ENCODE data around the gene DPRX.

DPRX gene

GRCh38 chr19:53644061-53644816 is 12.4 kb downstream of the DPRX start:
- TF ChIP-seq YY1 (IDR thresholded peaks at IDR 0.05; ENCODE audit: insufficient read depth, insufficient read length) = no peak
- TF ChIP-seq SUZ12 (IDR thresholded peaks at IDR 0.05; ENCODE audit: extremely low read depth, insufficient read depth, insufficient read length) = no peak
- TF ChIP-seq ZNF274 (IDR thresholded peaks at IDR 0.05; ENCODE audit: low read depth, low read length) = no peak
- H3K27me3 ChIP-seq (ENCODE audit: insufficient read depth, insufficient read length) = no peaks in the 10 kb centered on the region
- no peaks in the 10 kb centered on the region for H3K36me3 ChIP-seq (ENCODE audit: insufficient read depth, insufficient read length, low read length)
- H3K9me3 ChIP-seq (ENCODE audit: insufficient read depth, low read length) = peaks cover 14% of the 10 kb centered on the region; the same call in 1 of the 2 replicates
- H3K4me3 ChIP-seq (ENCODE audit: insufficient read length, low read depth) = no peak overlapping the region
- no peak for DNase-seq (ENCODE audit: low read depth, low spot score)
- peaks cover 4% of the 10 kb centered on the region for H3K4me1 ChIP-seq (ENCODE audit: insufficient read depth, insufficient read length)
- no peak overlapping the region for H3K9ac ChIP-seq (ENCODE audit: insufficient read length, low read depth)

- no peak for DNase-seq (ENCODE audit: low read depth, low spot score)
- Histone ChIP-seq H3K9ac (ENCODE audit: insufficient read length, low read depth) (no peak overlapping the region), H3K4me1 (ENCODE audit: insufficient read depth, insufficient read length) (peaks cover 2% of the 10 kb centered on the region), H3K27me3 (ENCODE audit: insufficient read depth, insufficient read length) (no peaks in the 10 kb centered on the region), H3K36me3 (ENCODE audit: insufficient read depth, insufficient read length, low read length) (no peaks in the 10 kb centered on the region), H3K4me3 (ENCODE audit: insufficient read length, low read depth) (no peak overlapping the region), H3K9me3 (ENCODE audit: insufficient read depth, low read length) (peaks cover 27% of the 10 kb centered on the region; the same call in 1 of the 2 replicates)
- TF ChIP-seq ZNF274 (IDR thresholded peaks at IDR 0.05; ENCODE audit: low read depth, low read length) (no peak), YY1 (IDR thresholded peaks at IDR 0.05; ENCODE audit: insufficient read depth, insufficient read length) (no peak), SUZ12 (IDR thresholded peaks at IDR 0.05; ENCODE audit: extremely low read depth, insufficient read depth, insufficient read length) (no peak)
These were observed 14.3 kb downstream of the DPRX start for GRCh38 chr19:53646144-53646543.

GRCh38 chr19:53647350-53647749 is 15.6 kb downstream of the DPRX start:
- TF ChIP-seq SUZ12 (IDR thresholded peaks at IDR 0.05; ENCODE audit: extremely low read depth, insufficient read depth, insufficient read length) (no peak), ZNF274 (IDR thresholded peaks at IDR 0.05; ENCODE audit: low read depth, low read length) (no peak), YY1 (IDR thresholded peaks at IDR 0.05; ENCODE audit: insufficient read depth, insufficient read length) (no peak)
- H3K4me3 ChIP-seq (ENCODE audit: insufficient read length, low read depth) = no peak overlapping the region
- H3K9me3 ChIP-seq (ENCODE audit: insufficient read depth, low read length) = peaks cover 28% of the 10 kb centered on the region; the same call in 1 of the 2 replicates

GRCh38 chr19:53647792-53648191 is 16.0 kb downstream of the DPRX start:
- no peak overlapping the region for H3K4me3 ChIP-seq (ENCODE audit: insufficient read length, low read depth)
- TF ChIP-seq ZNF274 (IDR thresholded peaks at IDR 0.05; ENCODE audit: low read depth, low read length) (no peak), SUZ12 (IDR thresholded peaks at IDR 0.05; ENCODE audit: extremely low read depth, insufficient read depth, insufficient read length) (no peak), YY1 (IDR thresholded peaks at IDR 0.05; ENCODE audit: insufficient read depth, insufficient read length) (no peak)
- no peak for DNase-seq (ENCODE audit: low read depth, low spot score)
- no peaks in the 10 kb centered on the region for H3K36me3 ChIP-seq (ENCODE audit: insufficient read depth, insufficient read length, low read length)
- H3K27me3 ChIP-seq (ENCODE audit: insufficient read depth, insufficient read length) = no peaks in the 10 kb centered on the region
- H3K9me3 ChIP-seq (ENCODE audit: insufficient read depth, low read length) = peaks cover 33% of the 10 kb centered on the region; the same call in 1 of the 2 replicates
- peaks cover 2% of the 10 kb centered on the region for H3K4me1 ChIP-seq (ENCODE audit: insufficient read depth, insufficient read length)
- H3K9ac ChIP-seq (ENCODE audit: insufficient read length, low read depth) = no peak overlapping the region

More at GRCh38 chr19:53647350-53647749, 15.6 kb downstream of the DPRX start:
- Histone ChIP-seq H3K36me3 (ENCODE audit: insufficient read depth, insufficient read length, low read length) (no peaks in the 10 kb centered on the region), H3K4me1 (ENCODE audit: insufficient read depth, insufficient read length) (peaks cover 2% of the 10 kb centered on the region), H3K9ac (ENCODE audit: insufficient read length, low read depth) (no peak overlapping the region), H3K27me3 (ENCODE audit: insufficient read depth, insufficient read length) (no peaks in the 10 kb centered on the region)
- DNase-seq (ENCODE audit: low read depth, low spot score) = no peak

- H3K4me1 ChIP-seq (ENCODE audit: insufficient read depth, insufficient read length) = no peaks in the 10 kb centered on the region
- DNase-seq (ENCODE audit: low read depth, low spot score) = no peak
- no peak for TF ChIP-seq SUZ12 (IDR thresholded peaks at IDR 0.05; ENCODE audit: extremely low read depth, insufficient read depth, insufficient read length)
- no peak for TF ChIP-seq ZNF274 (IDR thresholded peaks at IDR 0.05; ENCODE audit: low read depth, low read length)
- TF ChIP-seq YY1 (IDR thresholded peaks at IDR 0.05; ENCODE audit: insufficient read depth, insufficient read length) = no peak
- no peak overlapping the region for H3K4me3 ChIP-seq (ENCODE audit: insufficient read length, low read depth)
- peaks cover 48% of the 10 kb centered on the region for H3K9me3 ChIP-seq (ENCODE audit: insufficient read depth, low read length)
- H3K27me3 ChIP-seq (ENCODE audit: insufficient read depth, insufficient read length) = no peaks in the 10 kb centered on the region
- no peaks in the 10 kb centered on the region for H3K36me3 ChIP-seq (ENCODE audit: insufficient read depth, insufficient read length, low read length)
- no peak overlapping the region for H3K9ac ChIP-seq (ENCODE audit: insufficient read length, low read depth)
These were observed 18.2 kb downstream of the DPRX start for GRCh38 chr19:53649746-53650593.

- Histone ChIP-seq H3K9me3 (ENCODE audit: insufficient read depth, low read length) (peaks cover 70% of the 10 kb centered on the region), H3K4me3 (ENCODE audit: insufficient read length, low read depth) (no peak overlapping the region), H3K27me3 (ENCODE audit: insufficient read depth, insufficient read length) (no peaks in the 10 kb centered on the region)
These were observed 20.7 kb downstream of the DPRX start for GRCh38 chr19:53652476-53652875.

More at GRCh38 chr19:53652476-53652875, 20.7 kb downstream of the DPRX start:
- no peaks in the 10 kb centered on the region for H3K36me3 ChIP-seq (ENCODE audit: insufficient read depth, insufficient read length, low read length)
- no peaks in the 10 kb centered on the region for H3K4me1 ChIP-seq (ENCODE audit: insufficient read depth, insufficient read length)
- no peak for DNase-seq (ENCODE audit: low read depth, low spot score)
- no peak for TF ChIP-seq YY1 (IDR thresholded peaks at IDR 0.05; ENCODE audit: insufficient read depth, insufficient read length)
- no peak for TF ChIP-seq SUZ12 (IDR thresholded peaks at IDR 0.05; ENCODE audit: extremely low read depth, insufficient read depth, insufficient read length)
- no peak for TF ChIP-seq ZNF274 (IDR thresholded peaks at IDR 0.05; ENCODE audit: low read depth, low read length)
- H3K9ac ChIP-seq (ENCODE audit: insufficient read length, low read depth) = no peak overlapping the region

Measured in NT2/D1 (cell line).